Liver (tissue), 9 donors: Measurements from ENCODE around the gene UNKL. TPM values are rescaled to one million over a fixed set of nuclear protein-coding genes. Genes with fewer than 3 reads are reported as not detected.

Experiments
- DNase-seq: peaks from one replicate; pipeline ENCODE4 v3.0.0-alpha.2; 2017; ENCODE audit warnings: low spot score
- H3K27ac ChIP-seq, 2 donors: one replicate each; pipeline ENCODE4 v1.7.0; 2013; ENCODE audit warnings: inconsistent platforms in 2 of 2, low read length in 2 of 2, control low read depth in 1 of 2, low read depth in 1 of 2, mild to moderate bottlenecking in 1 of 2
- H3K27me3 ChIP-seq, 4 donors: one replicate each; pipeline versions ENCODE4 v1.6.1 to v1.7.0; 2013; ENCODE audit warnings: low read length in 3 of 4, inconsistent platforms in 1 of 4, mild to moderate bottlenecking in 1 of 4, moderate library complexity in 1 of 4; ENCODE audit not compliant: control insufficient read depth in 4 of 4, insufficient read depth in 4 of 4
- H3K36me3 ChIP-seq, 4 donors: one replicate each; pipeline versions ENCODE4 v1.6.1 to v1.7.0; 2013; ENCODE audit warnings: low read length in 3 of 4, mild to moderate bottlenecking in 3 of 4, low read depth in 1 of 4, moderate library complexity in 1 of 4; ENCODE audit not compliant: control insufficient read depth in 4 of 4, insufficient read depth in 3 of 4
- H3K4me1 ChIP-seq, 4 donors: one replicate each; pipeline versions ENCODE4 v1.6.1 to v1.7.0; 2013; ENCODE audit warnings: low read length in 3 of 4, mild to moderate bottlenecking in 3 of 4, moderate library complexity in 1 of 4; ENCODE audit not compliant: control insufficient read depth in 4 of 4, insufficient read depth in 4 of 4
- H3K4me3 ChIP-seq, 3 donors: one replicate each; pipeline versions ENCODE4 v1.6.1 to v1.7.0; 2013; ENCODE audit warnings: low read length in 3 of 3, control low read depth in 1 of 3, low read depth in 1 of 3, mild to moderate bottlenecking in 1 of 3
- H3K9ac ChIP-seq, 2 donors: one replicate each; pipeline ENCODE4 v1.7.0; 2013; ENCODE audit warnings: low read length in 2 of 2, mild to moderate bottlenecking in 2 of 2, moderate library complexity in 2 of 2, control low read depth in 1 of 2, low read depth in 1 of 2
- H3K9me3 ChIP-seq, 4 donors: one replicate each; pipeline versions ENCODE4 v1.6.1 to v1.7.0; 2013; ENCODE audit warnings: low read length in 3 of 4; ENCODE audit not compliant: control insufficient read depth in 4 of 4
- ATF3 ChIP-seq: IDR thresholded peaks from 2 replicates; pipeline ENCODE4 v1.6.1; 2016; ENCODE audit warnings: antibody characterized with exemption
- CTCF ChIP-seq: fragments of 150-350 bp; IDR thresholded peaks from 2 replicates; pipeline ENCODE4 v1.5.1; 2017; ENCODE audit warnings: improper control_type of control experiment, low read depth, low read length; ENCODE audit not compliant: missing input control
- EGR1 ChIP-seq, 2 donors: IDR thresholded peaks; 2 replicates each; pipeline ENCODE4 v1.6.1; 2016 to 2018; ENCODE audit warnings: antibody characterized with exemption in 2 of 2, low read depth in 2 of 2
- FOXA1 ChIP-seq: IDR thresholded peaks from 2 replicates; pipeline ENCODE4 v1.6.1; 2016; ENCODE audit warnings: antibody characterized with exemption
- FOXA2 ChIP-seq: IDR thresholded peaks from 2 replicates; pipeline ENCODE4 v1.6.1; 2016; ENCODE audit warnings: antibody characterized with exemption
- HNF4A ChIP-seq, 2 donors: conservative IDR thresholded peaks; 2 replicates each; pipeline ENCODE4 v1.6.1; 2016; ENCODE audit warnings: antibody characterized with exemption in 2 of 2, mild to moderate bottlenecking in 2 of 2
- HNF4G ChIP-seq: IDR thresholded peaks from 2 replicates; pipeline ENCODE4 v1.6.1; 2016; ENCODE audit warnings: antibody characterized with exemption
- JUND ChIP-seq, 2 donors: IDR thresholded peaks; 2 replicates each; pipeline ENCODE4 v1.6.1; 2016; ENCODE audit warnings: antibody characterized with exemption in 2 of 2
- MAX ChIP-seq: IDR thresholded peaks from 2 replicates; pipeline ENCODE4 v1.6.1; 2016; ENCODE audit warnings: antibody characterized with exemption
- NR2F2 ChIP-seq: IDR thresholded peaks from 2 replicates; pipeline ENCODE4 v1.6.1; 2016; ENCODE audit warnings: antibody characterized with exemption
- RAD21 ChIP-seq, 2 donors: IDR thresholded peaks; 2 replicates each; pipeline ENCODE4 v1.6.1; 2016; ENCODE audit warnings: antibody characterized with exemption in 2 of 2, mild to moderate bottlenecking in 2 of 2
- REST ChIP-seq: IDR thresholded peaks from 2 replicates; pipeline ENCODE4 v1.6.1; 2016; ENCODE audit warnings: antibody characterized with exemption, mild to moderate bottlenecking
- RXRA ChIP-seq, 2 donors: IDR thresholded peaks; 2 replicates each; pipeline ENCODE4 v1.6.1; 2017 to 2018; ENCODE audit warnings: antibody characterized with exemption in 2 of 2, mild to moderate bottlenecking in 1 of 2
- SP1 ChIP-seq: IDR thresholded peaks from 2 replicates; pipeline ENCODE4 v1.6.1; 2018; ENCODE audit warnings: antibody characterized with exemption, mild to moderate bottlenecking
- TAF1 ChIP-seq: conservative IDR thresholded peaks from 2 replicates; pipeline ENCODE4 v1.6.1; 2016; ENCODE audit warnings: antibody characterized with exemption, mild to moderate bottlenecking
- YY1 ChIP-seq: IDR thresholded peaks from 2 replicates; pipeline ENCODE4 v1.6.1; 2016; ENCODE audit warnings: antibody characterized with exemption, mild to moderate bottlenecking
- WGBS: extraction: QIAGEN DNeasy Blood & Tissue Kit; methylation state at CpG from one replicate; pipeline ENCODE4 v1.1.7; 2013; 5-methylcytosine and 5-hydroxymethylcytosine counted together
- polyA plus RNA-seq, 2 donors: library from polyadenylated mRNA; stranded (reverse) in 1 of 2; unstranded in 1 of 2; fragments of 200-250 nt in 1 of 2; fragments of >200 nt in 1 of 2; fragmentation: Nextera tagmentation in 1 of 2; extraction: Ambion mirVana in 1 of 2; gene quantifications; one replicate each; pipeline versions ENCODE4 v1.2.1 to v1.2.3, GENCODE V29; 2013 to 2015
- total RNA-seq, 2 donors: library from RNA; depleted of rRNA; stranded (reverse); fragments of >200 nt; gene quantifications; one replicate each; pipeline ENCODE4 v1.2.3, GENCODE V29; 2014
- TF ChIP-seq, protein P1 (sequence below): IDR thresholded peaks from 2 replicates; pipeline ENCODE4 v1.6.1; 2016; ENCODE audit warnings: antibody characterized with exemption
- donor health status: healthy.
- donor health status: healthy.
- donor health status: healthy.
- donor health status: healthy.
- donor health status: healthy.

The UNKL gene
- total and polyA plus RNA-seq, 4 donors = 3.5 to 14.7 (median 6.6) TPM

GRCh38 chr16:1443403-1443973 is 29.0 kb upstream of the UNKL start (continued):
- TF ChIP-seq, protein P1, sequence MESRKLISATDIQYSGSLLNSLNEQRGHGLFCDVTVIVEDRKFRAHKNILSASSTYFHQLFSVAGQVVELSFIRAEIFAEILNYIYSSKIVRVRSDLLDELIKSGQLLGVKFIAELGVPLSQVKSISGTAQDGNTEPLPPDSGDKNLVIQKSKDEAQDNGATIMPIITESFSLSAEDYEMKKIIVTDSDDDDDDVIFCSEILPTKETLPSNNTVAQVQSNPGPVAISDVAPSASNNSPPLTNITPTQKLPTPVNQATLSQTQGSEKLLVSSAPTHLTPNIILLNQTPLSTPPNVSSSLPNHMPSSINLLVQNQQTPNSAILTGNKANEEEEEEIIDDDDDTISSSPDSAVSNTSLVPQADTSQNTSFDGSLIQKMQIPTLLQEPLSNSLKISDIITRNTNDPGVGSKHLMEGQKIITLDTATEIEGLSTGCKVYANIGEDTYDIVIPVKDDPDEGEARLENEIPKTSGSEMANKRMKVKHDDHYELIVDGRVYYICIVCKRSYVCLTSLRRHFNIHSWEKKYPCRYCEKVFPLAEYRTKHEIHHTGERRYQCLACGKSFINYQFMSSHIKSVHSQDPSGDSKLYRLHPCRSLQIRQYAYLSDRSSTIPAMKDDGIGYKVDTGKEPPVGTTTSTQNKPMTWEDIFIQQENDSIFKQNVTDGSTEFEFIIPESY = no peak
- TF ChIP-seq RAD21 (IDR thresholded peaks at IDR 0.05) (no peak), YY1 (no peak)

- Histone ChIP-seq H3K9ac (no peak overlapping the region), H3K4me1 (no peaks in the 10 kb centered on the region), H3K27me3 (no peaks in the 10 kb centered on the region), H3K4me3 (no peak overlapping the region), H3K9me3 (no peaks in the 10 kb centered on the region), H3K36me3 (peaks cover 0 to 12% (median 5%) of the 10 kb centered on the region in 4 donors), H3K27ac (no peak overlapping the region)
- DNase-seq = no peak
- WGBS = 90% methylated on average over 24 of the region's 24 CpGs
- TF ChIP-seq HNF4A (conservative IDR thresholded peaks at IDR 0.05) (no peak), HNF4G (no peak), RXRA (IDR thresholded peaks at IDR 0.05) (no peak), FOXA2 (no peak), MAX (no peak), CTCF (no peak), EGR1 (IDR thresholded peaks at IDR 0.05; ENCODE audit: low read depth in 2 of 2) (no peak), RAD21 (IDR thresholded peaks at IDR 0.05) (no peak), ATF3 (no peak), SP1 (no peak), JUND (IDR thresholded peaks at IDR 0.05) (no peak), NR2F2 (no peak), REST (no peak), FOXA1 (no peak), TAF1 (no peak)
- TF ChIP-seq, protein P1 = no peak
These were observed 28.2 kb upstream of the UNKL start for GRCh38 chr16:1442697-1443096.
